Measurements from ENCODE around the gene PHACTR2.

DNA sequence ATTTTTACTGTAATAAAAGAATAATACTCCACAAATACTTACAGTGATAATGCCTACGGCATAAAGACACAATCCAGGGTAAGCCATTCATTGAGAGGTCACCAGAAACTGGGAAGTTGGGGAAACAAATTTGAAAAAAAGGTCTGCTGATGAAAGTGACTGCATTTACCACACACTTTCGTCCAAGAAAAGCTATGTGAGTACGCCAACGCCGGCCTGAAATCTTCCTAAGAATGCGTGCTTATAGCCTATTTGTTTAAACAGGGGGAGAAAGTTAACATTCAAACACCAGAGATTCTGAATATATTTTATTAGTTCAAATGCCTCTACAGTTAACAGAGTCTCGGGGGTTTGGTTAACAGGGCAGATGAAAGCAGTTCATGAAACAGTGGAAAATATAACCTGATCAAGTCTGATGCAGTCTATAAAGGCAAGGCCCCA lies 164.7 kb downstream of the PHACTR2 start:
- no peak for TF ChIP-seq CTCF (IDR thresholded peaks at IDR 0.05)
- no peak for TF ChIP-seq EP300 (IDR thresholded peaks at IDR 0.05)
- TF ChIP-seq POLR2A (IDR thresholded peaks at IDR 0.05): no peak

Measured in tibial nerve (tissue), 4 donors.